ENCODE results near the gene PHF21A.
"Not testable (repeated sequence)": the region's sequence is repeated elsewhere in the genome, so short reads cannot be mapped to it uniquely, and the experiment has no call there.

Gene PHF21A

DNA sequence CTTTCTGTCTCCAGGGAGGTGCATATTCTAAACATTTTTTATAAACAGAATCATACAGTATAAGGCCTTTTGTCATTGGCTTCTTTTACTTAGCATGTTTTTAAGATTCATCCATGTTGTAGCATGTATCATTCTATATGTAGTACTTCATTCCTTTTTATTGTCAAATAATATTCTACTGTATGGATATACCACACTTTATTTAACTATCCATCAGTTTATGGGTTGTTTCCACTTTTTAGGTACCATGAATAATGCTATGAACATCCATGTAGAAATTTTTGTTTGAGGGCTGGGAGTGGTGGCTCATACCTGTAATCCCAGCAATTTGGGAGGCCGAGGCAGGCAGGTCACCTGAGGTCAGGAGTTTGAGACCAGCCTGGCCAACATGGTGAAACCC is 73.1 kb downstream of the PHF21A start:
- in situ Hi-C loops (cut with MboI; ENCODE audit: low pct_unique_long_range_greater_than_20kb, low sequenced_read_pairs), result no loop called here
- no peak for DNase-seq

DNA sequence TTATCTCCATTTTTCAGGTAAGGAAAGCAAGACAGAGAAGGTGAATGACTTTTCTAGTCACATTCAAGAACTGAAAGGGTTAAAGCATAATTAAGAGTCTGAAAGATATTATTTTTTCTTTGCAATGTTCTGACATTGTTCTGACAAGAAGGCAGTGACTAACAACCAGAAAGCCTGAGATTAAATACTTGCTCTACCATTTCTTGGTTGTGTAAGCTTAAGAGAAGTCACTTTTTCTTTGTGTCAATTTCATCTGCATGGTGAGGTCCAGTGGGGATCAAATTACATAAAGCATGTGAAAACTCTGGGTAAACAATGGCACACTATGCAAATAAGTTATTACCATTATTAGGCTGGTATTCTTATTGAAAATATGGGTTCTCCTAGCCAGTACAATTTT is 73.7 kb downstream of the PHF21A start:
- in situ Hi-C loops (cut with MboI; ENCODE audit: low pct_unique_long_range_greater_than_20kb, low sequenced_read_pairs), result no loop called here
- DNase-seq, result no peak

DNA sequence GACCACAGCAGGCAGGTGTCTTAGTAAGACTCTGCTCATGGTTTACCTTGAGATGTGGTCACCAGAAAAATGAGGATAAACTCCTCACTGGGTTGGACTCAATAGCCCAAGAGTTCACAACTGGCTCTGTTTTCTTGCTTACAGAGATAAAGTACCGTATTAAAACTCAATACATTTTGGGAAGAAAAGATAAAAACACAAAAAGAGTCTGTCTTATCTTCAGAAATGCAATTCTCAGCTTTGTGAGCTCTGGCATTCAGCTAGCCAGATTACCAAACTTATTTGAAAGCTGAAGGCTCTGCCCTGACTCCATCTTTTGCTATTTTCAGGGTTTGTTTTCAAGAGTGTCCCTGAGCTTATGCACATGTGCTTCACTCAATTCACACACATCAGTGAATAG is 75.4 kb downstream of the PHF21A start:
- no peak for DNase-seq
- in situ Hi-C loops (cut with MboI; ENCODE audit: low pct_unique_long_range_greater_than_20kb, low sequenced_read_pairs), result no loop called here

DNA sequence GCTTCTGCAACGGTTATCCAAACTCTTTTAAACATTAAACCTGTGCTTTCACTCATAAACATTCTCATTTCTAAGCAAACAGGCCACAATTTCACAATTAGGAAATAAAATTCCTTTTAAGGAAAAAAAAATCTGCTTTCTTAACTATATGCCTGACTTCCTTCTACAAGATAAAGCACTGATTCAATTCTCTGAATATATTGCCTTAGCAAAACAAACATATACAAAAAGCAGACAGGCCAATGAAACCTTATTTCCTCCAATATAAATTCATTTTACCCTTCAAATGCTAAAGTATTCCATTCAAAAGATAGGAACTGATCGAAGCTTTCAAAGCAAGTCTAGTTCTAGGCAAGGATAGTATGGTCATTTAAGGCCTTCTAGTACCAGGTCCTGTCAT is 76.7 kb downstream of the PHF21A start:
- in situ Hi-C loops (cut with MboI; ENCODE audit: low pct_unique_long_range_greater_than_20kb, low sequenced_read_pairs), result no loop called here

DNA sequence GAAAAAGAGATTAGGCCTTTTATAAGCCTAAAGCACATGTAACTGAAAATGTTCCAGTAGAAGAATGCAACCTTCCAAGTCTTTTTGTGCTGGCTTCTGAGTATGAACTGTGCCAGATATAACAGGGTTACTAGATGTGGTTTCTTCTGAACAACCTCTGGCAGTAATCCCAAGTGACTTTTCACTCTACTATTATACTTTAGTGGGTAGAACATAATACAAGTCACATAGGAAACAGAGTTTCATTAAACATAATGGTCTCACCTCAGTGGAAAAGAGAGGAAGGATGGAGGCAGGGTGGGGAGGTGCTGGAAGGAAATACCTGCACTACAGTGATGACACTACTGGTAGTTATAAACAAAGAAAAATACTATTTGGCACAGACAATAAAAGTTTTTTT is 81.3 kb downstream of the PHF21A start:
- in situ Hi-C loops (cut with MboI; ENCODE audit: low pct_unique_long_range_greater_than_20kb, low sequenced_read_pairs), result no loop called here
- no peak for DNase-seq

More for the DNA sequence above, 76.7 kb downstream of the PHF21A start:
- no peak for DNase-seq

DNA sequence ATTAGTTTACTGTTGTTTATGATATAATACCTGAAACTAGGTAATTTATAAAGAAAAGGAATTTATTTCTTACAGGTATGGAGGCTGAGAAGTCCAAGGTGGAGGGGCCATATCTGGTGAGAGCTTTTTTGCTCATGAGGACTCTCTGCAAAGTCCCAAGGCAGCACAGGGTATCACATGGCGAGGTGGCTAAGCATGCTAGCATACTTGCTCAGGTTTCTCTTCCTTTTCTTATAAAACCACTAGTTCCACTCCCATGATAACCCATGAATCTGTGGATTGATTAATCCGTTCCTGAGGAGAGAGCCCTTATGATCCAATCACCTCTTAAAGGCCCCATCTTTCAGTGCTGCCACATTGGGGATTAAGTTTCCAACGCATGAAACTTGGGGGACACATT is 82.7 kb downstream of the PHF21A start:
- DNase-seq, result no peak
- in situ Hi-C loops (cut with MboI; ENCODE audit: low pct_unique_long_range_greater_than_20kb, low sequenced_read_pairs), result no loop called here

DNA sequence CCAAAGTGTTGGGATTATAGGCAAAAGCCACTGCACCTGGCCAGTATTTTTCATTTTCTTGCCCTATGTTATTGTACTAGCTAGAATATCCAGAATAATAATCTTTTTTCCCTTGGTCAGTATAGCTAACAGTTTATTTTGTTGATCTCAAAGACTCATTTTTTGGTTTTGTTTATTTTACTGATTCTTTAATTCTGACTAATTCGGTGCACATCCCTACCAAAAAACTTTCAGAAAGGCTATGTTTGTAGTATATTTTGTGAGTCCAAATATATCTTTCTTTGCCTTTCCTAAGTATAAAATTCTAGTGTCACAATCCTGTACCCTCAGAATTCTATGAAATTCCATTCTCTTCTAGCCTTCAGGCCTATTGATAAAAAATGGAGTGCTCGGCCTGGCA is 84.3 kb downstream of the PHF21A start:
- in situ Hi-C loops (cut with MboI; ENCODE audit: low pct_unique_long_range_greater_than_20kb, low sequenced_read_pairs), result no loop called here
- DNase-seq, result no peak

DNA sequence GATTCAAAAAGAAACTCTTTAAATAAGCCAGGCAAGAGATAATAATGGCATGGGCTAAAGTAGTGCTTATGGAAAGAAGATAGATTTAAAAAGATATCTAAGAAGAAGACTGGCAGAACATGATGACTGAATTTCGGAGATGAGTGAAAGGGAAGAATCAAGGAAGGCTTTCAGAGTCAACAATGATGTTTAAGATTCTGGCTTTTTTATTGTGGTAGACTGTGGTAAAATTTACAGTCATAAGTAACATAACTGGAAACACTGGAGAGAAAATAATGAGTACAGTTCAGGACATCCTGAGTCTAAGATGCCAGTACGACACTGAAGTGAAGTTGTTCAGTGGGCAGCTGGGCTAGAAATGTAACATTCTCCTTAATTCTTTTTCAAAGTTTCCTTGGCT is 85.2 kb downstream of the PHF21A start:
- DNase-seq, result no peak
- in situ Hi-C loops (cut with MboI; ENCODE audit: low pct_unique_long_range_greater_than_20kb, low sequenced_read_pairs), result no loop called here

DNA sequence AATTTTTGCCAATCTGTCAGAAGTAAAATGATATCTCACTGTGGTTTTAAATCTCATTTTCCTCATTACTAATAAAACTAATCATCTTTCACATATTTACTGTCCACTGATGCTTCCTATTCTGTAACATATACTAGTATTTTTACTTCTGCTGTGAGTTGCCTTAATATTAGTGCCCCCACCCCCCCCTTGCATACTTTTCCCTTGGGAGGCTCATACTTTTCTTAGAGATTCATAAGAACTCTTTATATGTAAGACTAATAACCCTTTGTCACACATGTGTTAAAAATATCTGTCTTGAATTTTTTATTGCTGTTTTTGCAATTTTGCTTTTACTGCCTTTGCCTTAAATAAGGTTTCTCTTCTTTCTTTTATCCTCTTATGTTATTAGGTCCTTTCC is 87.2 kb downstream of the PHF21A start:
- no peak for DNase-seq
- in situ Hi-C loops (cut with MboI; ENCODE audit: low pct_unique_long_range_greater_than_20kb, low sequenced_read_pairs), result no loop called here

DNA sequence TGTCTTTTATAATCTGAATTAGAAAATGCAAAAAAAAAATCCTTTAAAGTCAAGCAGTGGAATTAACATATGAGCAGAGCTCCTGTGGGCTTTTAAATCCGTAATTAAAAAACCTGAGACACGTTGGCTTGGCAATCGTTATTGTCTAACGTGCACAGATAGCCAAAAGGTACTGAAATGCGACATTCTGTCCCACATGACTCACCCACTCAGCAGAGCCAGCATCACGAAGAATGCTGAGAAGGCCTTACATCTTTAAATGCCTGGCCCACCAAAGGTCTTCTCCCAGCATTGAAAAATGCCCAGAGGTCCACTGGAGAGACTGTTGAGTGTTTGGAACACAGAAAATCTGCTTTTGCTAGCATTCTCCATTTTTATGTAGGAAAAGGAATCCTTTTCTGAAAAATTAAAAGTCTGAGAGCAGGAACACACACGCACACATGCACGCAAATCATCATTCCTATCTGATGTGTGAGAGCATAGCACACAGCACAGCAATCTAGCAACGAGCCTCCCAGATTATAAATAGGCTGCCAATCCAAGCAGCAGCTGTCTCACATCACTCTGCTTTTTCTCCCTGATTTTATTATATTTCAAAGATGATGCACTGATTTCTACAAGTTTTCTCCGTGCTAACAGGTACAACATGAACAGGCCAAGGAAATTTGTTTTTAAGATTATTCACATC is 94.5 kb downstream of the PHF21A start:
- in situ Hi-C loops (cut with MboI; ENCODE audit: low pct_unique_long_range_greater_than_20kb, low sequenced_read_pairs), result no loop called here
- no peak for DNase-seq

DNA sequence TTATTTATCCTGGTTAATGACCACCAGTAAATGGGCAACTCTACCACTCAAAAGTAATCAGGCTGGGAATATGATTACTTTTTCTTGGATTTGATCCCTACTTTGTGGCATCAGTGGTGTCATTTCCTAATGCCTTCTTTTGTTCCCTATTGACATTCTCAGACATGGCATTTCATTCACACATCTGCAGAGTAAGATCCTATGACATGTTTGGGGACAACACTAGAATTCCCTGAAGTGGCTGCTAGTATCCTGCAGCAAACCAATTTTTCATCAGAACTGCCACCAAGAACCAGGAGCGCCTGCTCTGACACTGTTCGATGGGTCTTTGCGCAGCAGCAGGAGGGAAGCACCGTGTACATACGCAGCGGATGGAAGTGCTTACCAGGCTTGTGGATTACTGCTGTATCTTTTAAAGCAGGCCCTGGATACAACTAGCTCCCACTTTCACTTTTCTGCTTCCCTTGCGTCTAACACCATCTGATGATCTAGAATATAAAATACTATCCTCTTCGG is 101.1 kb downstream of the PHF21A start:
- DNase-seq, result no peak
- in situ Hi-C loops (cut with MboI; ENCODE audit: low pct_unique_long_range_greater_than_20kb, low sequenced_read_pairs), result no loop called here

DNA sequence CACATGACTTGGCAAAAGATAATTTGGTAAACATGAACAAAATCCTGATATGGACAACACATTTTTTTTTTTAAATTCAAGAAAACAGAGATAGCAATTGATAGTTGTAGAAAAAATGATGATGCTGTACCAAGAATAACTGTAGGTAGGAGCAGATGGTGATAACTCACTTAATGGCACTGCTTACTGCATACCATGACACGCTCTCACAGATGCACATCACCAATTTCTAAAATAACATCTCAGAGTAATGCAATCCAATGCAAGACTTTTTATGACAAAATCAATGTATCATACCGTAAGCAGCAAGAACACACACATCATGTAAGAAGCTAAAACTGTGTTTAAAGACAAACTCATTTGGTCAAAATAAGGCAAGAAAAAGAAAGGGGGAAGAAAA is 102.6 kb downstream of the PHF21A start:
- DNase-seq, result no peak
- in situ Hi-C loops (cut with MboI; ENCODE audit: low pct_unique_long_range_greater_than_20kb, low sequenced_read_pairs), result no loop called here

DNA sequence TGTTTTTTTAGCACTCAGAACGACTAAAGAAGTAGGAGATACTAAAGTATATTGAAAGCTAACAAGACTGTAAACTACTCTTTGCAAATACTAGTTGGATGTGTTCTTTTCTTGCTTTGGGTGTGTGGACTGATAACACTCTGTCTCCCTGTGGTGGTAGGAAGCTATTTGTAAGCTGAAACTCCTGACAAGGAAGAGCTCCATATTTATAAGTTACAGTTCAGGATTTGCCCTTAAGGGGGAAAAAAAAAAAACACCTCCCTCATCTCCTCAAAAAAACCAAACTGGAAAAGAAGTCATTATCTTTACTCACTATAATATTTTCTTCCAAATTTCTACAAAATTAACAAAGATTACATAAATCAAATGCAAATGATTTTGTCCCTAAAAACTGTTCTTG is 103.9 kb downstream of the PHF21A start:
- in situ Hi-C loops (cut with MboI; ENCODE audit: low pct_unique_long_range_greater_than_20kb, low sequenced_read_pairs), result no loop called here
- no peak for DNase-seq

DNA sequence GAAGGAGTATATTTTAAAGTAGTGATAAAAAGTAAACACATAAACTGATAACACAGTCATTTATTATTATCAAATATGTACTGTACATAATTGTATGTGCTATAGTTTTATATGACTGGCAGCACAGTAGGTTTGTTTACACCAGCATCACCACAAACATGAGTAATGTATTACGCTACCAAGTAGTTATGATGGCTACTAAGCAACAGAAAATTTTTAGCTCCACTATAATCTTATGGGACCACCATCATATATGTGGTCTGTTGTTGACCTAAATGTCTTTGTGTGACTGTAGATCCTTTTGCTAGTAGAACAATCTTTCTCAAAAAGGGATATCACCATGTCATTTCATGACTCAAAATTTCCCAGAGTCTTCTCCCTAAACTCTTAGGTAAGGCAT is 105.3 kb downstream of the PHF21A start:
- no peak for DNase-seq
- in situ Hi-C loops (cut with MboI; ENCODE audit: low pct_unique_long_range_greater_than_20kb, low sequenced_read_pairs), result no loop called here

DNA sequence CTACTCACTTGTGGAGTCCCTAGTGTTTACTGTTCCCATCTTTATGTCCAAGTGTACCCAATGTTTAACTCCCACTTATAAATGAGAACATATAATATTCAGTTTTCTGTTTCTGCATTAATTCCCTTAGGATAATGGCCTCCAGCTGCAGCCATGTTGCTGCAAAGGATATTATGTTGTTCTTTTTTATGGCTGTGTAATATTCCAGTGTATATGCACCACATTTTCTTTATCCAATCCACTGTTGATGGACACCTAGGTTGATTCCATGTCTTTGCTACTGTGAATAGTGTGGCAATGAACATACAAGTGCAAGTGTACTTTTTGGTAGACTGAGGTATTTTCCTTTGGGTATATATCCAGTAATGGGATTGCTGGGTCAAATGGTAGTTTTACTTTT is 107.1 kb downstream of the PHF21A start:
- DNase-seq; in situ Hi-C loops (cut with MboI; ENCODE audit: low pct_unique_long_range_greater_than_20kb, low sequenced_read_pairs): not testable (repeated sequence)

DNA sequence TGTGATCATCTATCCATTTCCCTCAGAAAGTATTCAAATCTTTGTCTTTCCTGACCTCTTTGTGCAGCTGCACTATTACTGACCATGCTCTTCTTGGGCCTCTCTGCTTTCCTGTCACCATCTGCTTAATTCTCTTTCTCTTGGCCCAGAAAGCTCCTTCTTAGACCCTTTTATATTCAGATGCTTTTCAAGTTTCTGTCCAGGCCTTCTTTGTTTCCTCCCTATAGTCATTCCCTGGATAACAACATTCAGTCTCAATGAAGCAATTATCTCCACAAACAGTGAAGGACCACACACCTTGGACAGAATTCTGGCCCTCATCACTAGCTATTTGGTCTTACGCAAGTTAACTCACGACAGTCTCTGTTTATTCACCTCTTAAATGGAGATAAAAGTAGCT is 109.1 kb downstream of the PHF21A start:
- DNase-seq, result no peak
- in situ Hi-C loops (cut with MboI; ENCODE audit: low pct_unique_long_range_greater_than_20kb, low sequenced_read_pairs), result no loop called here

DNA sequence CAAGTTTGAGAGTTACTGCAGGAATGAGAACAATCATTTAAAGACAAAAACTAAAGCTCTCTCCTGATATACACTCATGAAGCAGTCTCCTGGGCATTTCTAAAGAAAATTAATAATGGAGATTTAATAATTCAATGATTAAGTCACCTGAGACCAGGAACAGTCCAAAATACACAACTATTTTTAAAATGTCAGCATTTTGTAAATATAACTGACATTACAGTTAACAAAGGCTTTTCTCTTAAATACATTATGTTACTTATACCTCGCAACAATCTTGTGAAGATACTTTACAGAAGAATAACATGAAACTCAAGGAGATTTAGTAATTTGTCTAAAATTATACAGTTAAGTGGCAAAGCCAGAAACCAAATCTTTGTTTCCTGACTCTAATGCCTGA is 111.2 kb downstream of the PHF21A start:
- in situ Hi-C loops (cut with MboI; ENCODE audit: low pct_unique_long_range_greater_than_20kb, low sequenced_read_pairs), result no loop called here

DNA sequence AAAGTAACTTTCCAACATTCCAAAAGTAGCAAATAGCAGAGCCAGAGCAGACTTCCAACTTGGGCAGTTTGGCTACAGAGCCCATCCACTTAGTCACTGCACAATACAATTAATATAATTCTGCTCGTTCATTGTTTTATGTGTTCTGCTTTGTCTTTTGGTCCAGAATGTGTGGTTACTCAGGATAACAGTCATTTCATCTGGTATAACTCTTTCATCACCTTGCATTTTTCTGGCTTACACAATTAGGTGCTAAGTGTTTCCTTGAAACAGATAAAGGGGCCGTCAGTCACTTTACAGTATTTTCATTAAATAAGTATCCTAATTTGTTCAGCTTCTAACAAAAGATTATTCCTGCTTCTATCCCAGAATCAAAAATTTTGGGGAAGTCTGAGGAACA is 111.6 kb downstream of the PHF21A start:
- in situ Hi-C loops (cut with MboI; ENCODE audit: low pct_unique_long_range_greater_than_20kb, low sequenced_read_pairs), result no loop called here
- DNase-seq, result no peak

More for the DNA sequence above, 111.2 kb downstream of the PHF21A start:
- no peak for DNase-seq

DNA sequence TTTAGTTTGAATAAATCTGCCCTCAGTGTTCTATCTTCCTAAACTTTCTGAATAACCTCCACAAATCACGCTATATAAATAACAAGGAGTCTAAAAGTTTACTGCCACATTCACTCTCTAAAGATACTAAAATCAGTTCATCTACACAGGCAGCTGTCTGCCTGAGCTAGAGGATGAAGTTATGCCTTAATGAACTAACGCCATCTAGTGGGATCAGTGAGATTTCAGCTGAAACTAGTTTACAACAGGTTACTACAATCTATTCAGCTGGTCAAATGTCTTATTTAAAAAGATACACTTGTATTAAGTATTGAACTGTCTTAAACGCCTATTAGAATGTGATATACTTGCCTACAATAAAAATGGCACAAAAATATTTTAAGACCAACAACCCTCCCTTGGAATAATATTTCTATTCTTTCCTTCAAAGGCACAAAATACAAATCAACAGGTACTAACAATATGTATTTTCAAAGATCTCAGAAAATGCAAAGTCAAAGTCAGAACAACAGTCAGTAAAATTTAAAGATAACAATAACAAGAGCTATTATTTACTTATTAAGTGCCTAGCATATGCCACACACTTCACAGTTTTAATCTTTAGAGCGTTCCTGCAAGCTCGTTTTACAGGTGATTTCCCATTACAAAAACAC is 114.7 kb downstream of the PHF21A start:
- peak; percentile 73 for DNase-seq
- in situ Hi-C loops (cut with MboI; ENCODE audit: low pct_unique_long_range_greater_than_20kb, low sequenced_read_pairs), result no loop called here

DNA sequence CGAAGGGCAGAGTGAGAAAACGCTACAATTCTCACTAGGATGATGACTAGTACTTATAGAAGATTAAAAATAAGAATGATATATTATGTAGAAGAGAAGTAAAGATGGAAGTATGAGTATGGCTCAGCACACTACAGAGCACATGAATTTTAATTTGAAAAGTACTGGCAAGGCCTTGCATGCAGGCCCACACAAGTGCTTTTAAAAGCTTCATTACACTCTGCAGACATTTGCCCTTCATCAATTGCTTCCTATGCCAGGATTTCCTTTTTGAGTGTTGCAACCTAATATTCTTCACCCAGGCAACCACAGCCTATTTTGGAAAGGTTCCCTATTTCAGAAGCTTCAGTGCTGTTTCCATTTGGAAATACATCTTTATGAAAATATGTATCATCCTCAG is 117.7 kb downstream of the PHF21A start:
- peak; percentile 64 for DNase-seq
- in situ Hi-C loops (cut with MboI; ENCODE audit: low pct_unique_long_range_greater_than_20kb, low sequenced_read_pairs), result no loop called here

DNA sequence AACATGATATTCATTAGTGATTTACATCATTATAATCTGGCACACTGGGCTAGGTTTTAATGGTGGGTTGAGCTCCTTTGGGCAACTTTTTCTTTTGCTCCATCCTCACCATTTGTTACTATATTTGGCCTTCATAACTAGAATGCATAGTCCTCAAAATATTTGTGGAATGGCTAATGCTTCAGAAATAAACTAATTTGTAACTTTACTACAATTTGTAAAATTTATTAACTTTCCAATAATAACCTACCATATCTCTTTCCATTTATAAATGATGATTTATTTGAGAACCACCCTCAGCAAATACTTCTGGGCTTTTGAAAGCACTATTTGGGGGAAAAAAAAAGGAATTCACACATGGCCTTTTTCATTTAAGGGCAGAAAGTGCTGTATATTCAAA is 119.1 kb downstream of the PHF21A start:
- in situ Hi-C loops (cut with MboI; ENCODE audit: low pct_unique_long_range_greater_than_20kb, low sequenced_read_pairs), result no loop called here
- DNase-seq, result no peak
